Karpas-422 (cell line): ENCODE results near the gene HIP1R. TPM values are rescaled to one million over a fixed set of nuclear protein-coding genes. Genes with fewer than 3 reads are reported as not detected.

Experiments
- DNase-seq: peaks from one replicate; pipeline ENCODE4 v3.0.0-alpha.2; 2015
- H2AFZ ChIP-seq: fragments of 200-600 bp; sonication (generic); 2 replicates; pipeline ENCODE4 v1.6.1; 2014; ENCODE audit warnings: antibody characterized with exemption, low read length, mixed read lengths
- H3K27ac ChIP-seq: fragments of 200-600 bp; sonication (generic); 2 replicates; pipeline ENCODE4 v1.5.1; 2014; ENCODE audit warnings: mild to moderate bottlenecking, low read length, moderate library complexity
- H3K27me3 ChIP-seq: fragments of 200-600 bp; sonication (generic); 2 replicates; pipeline ENCODE4 v1.6.1; 2014; ENCODE audit warnings: low read length, mixed read lengths
- H3K36me3 ChIP-seq: fragments of 200-600 bp; sonication (generic); 2 replicates; pipeline ENCODE4 v1.6.1; 2014; ENCODE audit warnings: low read length, mixed read lengths; ENCODE audit not compliant: insufficient read depth
- H3K4me1 ChIP-seq: fragments of 200-600 bp; sonication (generic); 2 replicates; pipeline ENCODE4 v1.6.1; 2014; ENCODE audit warnings: mild to moderate bottlenecking, low read length, mixed read lengths
- H3K4me2 ChIP-seq: fragments of 200-600 bp; sonication (generic); 2 replicates; pipeline ENCODE4 v1.6.1; 2014; ENCODE audit warnings: low read length, low read depth, mild to moderate bottlenecking; ENCODE audit not compliant: poor library complexity, severe bottlenecking
- H3K4me3 ChIP-seq: fragments of 200-600 bp; sonication (generic); 2 replicates; pipeline ENCODE4 v1.5.1; 2014; ENCODE audit warnings: mild to moderate bottlenecking, antibody characterized with exemption, low read length, mixed read lengths
- H3K79me2 ChIP-seq: fragments of 200-600 bp; sonication (generic); 2 replicates; pipeline ENCODE4 v1.6.1; 2014; ENCODE audit warnings: mild to moderate bottlenecking, low read length, mixed read lengths
- H3K9ac ChIP-seq: fragments of 200-600 bp; sonication (generic); 2 replicates; pipeline ENCODE4 v1.6.0; 2014; ENCODE audit warnings: low read length
- H3K9me2 ChIP-seq: fragments of 200-600 bp; sonication (generic), shearing (Covaris generic); replicated peaks from 2 replicates; pipeline ENCODE4 v1.6.0; 2014; ENCODE audit warnings: mild to moderate bottlenecking, low read length, moderate library complexity; ENCODE audit not compliant: insufficient read depth
- H3K9me3 ChIP-seq: fragments of 300-700, 200-600 bp; sonication (generic); 2 replicates; pipeline ENCODE4 v1.6.1; 2014; ENCODE audit warnings: low read length, mixed read lengths
- H4K20me1 ChIP-seq: fragments of 200-600 bp; sonication (generic); 2 replicates; pipeline ENCODE4 v1.6.1; 2014; ENCODE audit warnings: mild to moderate bottlenecking, antibody characterized with exemption, low read length, low read depth; ENCODE audit not compliant: insufficient read depth
- total RNA-seq: library from RNA; depleted of rRNA; stranded (reverse); fragments of >200 nt; shearing (Covaris generic); gene quantifications from 2 replicates; pipeline ENCODE4 v1.2.3, GENCODE V29; 2014; ENCODE audit warnings: low replicate concordance

The HIP1R gene
- total RNA-seq, 1 experiment from 2014 or later: 19.4 TPM

DNA sequence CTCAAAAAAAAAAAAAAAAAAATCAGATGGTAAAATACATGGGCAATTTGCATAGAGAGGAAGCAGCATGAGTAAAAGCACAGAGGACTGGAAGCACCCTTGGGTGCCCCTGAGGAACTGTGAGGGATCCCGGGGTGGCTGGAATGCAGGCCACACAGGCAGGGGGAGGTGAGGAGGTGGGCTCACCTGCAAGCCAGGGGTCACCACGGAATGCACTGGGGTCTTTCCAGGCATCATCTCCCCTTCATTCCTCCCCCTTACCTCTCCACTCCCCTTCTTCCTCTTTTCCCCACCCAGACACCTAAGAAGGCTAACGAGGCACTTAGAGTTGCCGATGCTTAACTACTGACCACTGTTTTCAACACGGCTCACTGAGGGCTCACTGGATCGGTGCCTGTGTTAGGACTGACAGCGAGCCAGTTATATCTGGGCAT is 14.4 kb upstream of the HIP1R start:
- no peaks in the 10 kb centered on the region for H3K9me2 ChIP-seq
- H3K79me2 ChIP-seq: no peaks in the 10 kb centered on the region
- no peak overlapping the region for H3K27ac ChIP-seq
- H3K27me3 ChIP-seq: no peaks in the 10 kb centered on the region
- peak overlapping the region; percentile 47; the same call in 1 of the 2 replicates for H2AFZ ChIP-seq
- H4K20me1 ChIP-seq: no peaks in the 10 kb centered on the region
- peak overlapping the region; percentile 59 for H3K4me2 ChIP-seq
- peak overlapping the region; percentile 42; the same call in 1 of the 2 replicates for H3K4me3 ChIP-seq
- no peaks in the 10 kb centered on the region for H3K36me3 ChIP-seq
- DNase-seq: peak; percentile 75
- peak overlapping the region; percentile 36; the same call in 1 of the 2 replicates for H3K9ac ChIP-seq
- H3K9me3 ChIP-seq: no peaks in the 10 kb centered on the region
- H3K4me1 ChIP-seq: peaks cover 33% of the 10 kb centered on the region

DNA sequence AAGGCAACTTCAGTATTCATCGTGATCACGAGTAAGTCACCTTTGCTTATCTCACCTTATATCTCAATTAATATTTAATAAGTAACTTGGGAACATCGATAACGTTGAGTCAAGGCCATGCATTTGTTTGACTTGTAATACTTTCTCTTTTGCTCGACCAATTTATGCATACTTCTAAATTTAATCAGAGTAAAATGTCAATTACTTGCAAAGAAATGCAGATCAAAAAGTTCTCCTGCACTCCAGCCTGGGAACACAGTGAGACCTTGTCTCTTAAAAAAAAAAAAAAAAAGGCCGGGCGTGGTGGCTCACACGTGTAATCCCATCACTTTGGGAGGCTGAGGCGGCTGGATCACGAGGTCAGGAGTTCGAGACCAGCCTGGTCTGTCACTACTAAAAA is 11.8 kb upstream of the HIP1R start:
- Histone ChIP-seq H3K27me3 (no peaks in the 10 kb centered on the region), H3K79me2 (no peaks in the 10 kb centered on the region), H3K4me2 (no peak overlapping the region), H3K4me3 (no peak overlapping the region), H3K9me2 (no peaks in the 10 kb centered on the region), H3K4me1 (peaks cover 52% of the 10 kb centered on the region), H3K9me3 (no peaks in the 10 kb centered on the region), H3K27ac (no peak overlapping the region), H4K20me1 (no peaks in the 10 kb centered on the region), H3K9ac (no peak overlapping the region), H3K36me3 (no peaks in the 10 kb centered on the region), H2AFZ (no peak overlapping the region)
- DNase-seq: no peak

DNA sequence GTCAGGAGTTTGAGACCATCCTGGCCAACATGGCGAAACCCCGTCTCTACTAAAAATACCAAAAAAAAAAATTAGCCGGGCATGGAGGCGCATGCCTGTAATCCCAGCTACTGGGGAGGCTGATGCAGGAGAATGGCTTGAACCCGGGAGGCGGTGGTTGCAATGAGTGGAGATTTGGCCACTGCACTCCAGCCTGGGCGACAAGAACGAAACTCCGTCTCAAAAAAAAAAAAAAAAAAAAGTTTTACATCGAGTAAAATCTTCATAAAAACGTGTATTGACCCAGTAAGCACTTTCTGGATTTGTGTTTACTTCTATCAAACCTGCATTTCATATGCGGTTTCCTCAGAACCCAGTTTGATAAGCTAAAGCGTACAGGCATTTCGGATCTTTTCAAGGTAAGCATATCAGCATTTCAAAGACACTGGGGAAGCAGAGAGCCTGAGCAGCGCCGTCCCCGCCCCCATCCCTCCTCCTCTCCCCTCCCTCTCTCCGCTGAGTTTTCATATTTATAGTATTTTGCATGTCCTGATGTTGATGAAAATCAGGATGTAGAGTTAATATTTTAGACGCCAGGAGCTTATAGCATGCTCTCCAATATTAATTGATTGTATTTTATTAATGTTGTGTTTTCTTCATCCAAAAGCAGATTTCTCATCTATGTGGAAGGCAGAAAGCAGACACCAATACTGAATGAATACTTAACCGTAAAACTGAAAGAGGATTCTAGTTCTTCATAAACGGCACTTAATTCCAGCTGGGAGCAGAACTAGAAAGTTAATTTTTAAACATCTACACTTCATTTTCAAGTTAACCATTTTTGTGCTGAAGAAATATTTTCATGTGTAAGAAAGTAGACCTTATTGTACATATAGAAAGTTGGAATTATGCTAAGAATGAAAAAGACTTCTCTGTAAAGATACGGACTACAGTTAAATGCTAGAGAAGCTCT is 9.2 kb upstream of the HIP1R start:
- peak overlapping the region; percentile 35 for H3K4me3 ChIP-seq
- H3K27ac ChIP-seq: no peak overlapping the region; the same call in 1 of the 2 replicates
- H3K36me3 ChIP-seq: no peaks in the 10 kb centered on the region
- H3K9me3 ChIP-seq: no peaks in the 10 kb centered on the region
- H3K4me1 ChIP-seq: peaks cover 42% of the 10 kb centered on the region
- no peaks in the 10 kb centered on the region for H3K9me2 ChIP-seq
- peak; percentile 58 for DNase-seq
- H2AFZ ChIP-seq: peak overlapping the region; percentile 44
- H3K27me3 ChIP-seq: no peaks in the 10 kb centered on the region
- no peaks in the 10 kb centered on the region for H3K79me2 ChIP-seq
- peak overlapping the region; percentile 19 for H3K9ac ChIP-seq
- peak overlapping the region; percentile 59 for H3K4me2 ChIP-seq
- no peaks in the 10 kb centered on the region for H4K20me1 ChIP-seq

DNA sequence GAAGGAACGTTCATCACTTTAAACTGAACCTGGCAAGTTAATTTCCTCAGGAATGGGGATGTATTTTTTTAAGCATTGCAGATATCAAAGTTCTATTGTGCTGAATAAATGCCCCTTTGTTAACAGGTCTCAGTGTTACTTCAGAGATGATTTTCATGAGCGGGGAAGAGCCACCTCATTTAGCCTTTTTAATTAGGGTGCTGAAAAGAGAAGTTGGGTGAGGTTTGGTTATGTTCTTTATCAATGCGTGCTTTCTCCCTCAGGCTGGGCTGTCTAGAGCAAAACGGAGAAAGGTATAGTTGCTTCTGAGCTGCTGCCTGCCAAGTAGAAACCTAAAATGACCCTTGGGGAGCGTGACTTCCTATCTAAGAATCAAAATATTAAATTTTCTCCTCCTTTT is 8.0 kb upstream of the HIP1R start:
- Histone ChIP-seq H3K4me1 (peaks cover 34% of the 10 kb centered on the region), H3K79me2 (no peaks in the 10 kb centered on the region), H3K36me3 (no peaks in the 10 kb centered on the region), H3K4me2 (peak overlapping the region; percentile 59), H4K20me1 (no peaks in the 10 kb centered on the region), H3K9ac (peak overlapping the region; percentile 25; the same call in 1 of the 2 replicates), H3K9me2 (no peaks in the 10 kb centered on the region), H3K27ac (peak overlapping the region; percentile 30; the same call in 1 of the 2 replicates), H2AFZ (peak overlapping the region; percentile 58; the same call in 1 of the 2 replicates), H3K4me3 (peak overlapping the region; percentile 33; the same call in 1 of the 2 replicates), H3K27me3 (no peaks in the 10 kb centered on the region), H3K9me3 (no peaks in the 10 kb centered on the region)
- peak; percentile 45 for DNase-seq

DNA sequence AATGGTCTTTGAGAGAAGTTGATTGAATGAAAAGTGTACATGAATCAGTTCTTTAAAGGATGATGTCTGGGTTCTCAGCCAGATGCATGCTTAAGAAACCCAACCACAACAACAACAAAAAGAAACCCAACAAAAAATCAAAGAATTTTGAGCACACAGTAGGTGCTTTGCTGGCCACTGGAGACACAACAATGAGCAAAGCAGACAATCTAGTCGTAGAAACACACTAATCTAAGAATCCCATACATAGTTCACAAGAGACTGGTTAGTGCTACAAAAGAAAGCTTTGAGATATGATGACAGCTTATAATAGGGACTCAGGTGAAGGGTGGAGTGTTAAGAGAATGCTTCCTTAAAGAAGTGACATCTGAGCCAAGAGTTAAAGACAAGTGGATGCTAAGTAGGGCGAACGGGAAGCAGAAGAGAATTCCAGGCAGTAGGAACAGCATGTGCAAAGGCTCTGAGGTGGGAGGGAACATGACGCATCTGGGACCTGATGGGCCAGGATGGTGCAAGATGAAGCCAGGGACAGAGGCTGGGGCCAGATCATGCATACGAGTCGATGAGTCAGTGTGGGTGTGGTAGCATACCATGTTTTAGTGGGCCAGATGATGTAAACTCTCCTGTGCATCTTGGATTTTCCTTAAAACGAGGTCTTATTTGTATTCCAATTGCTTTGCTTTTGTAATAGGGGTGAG is 4.6 kb upstream of the HIP1R start:
- Histone ChIP-seq H3K27me3 (no peaks in the 10 kb centered on the region), H3K4me3 (no peak overlapping the region), H3K27ac (no peak overlapping the region), H2AFZ (no peak overlapping the region), H3K4me1 (peaks cover 28% of the 10 kb centered on the region), H3K9me3 (no peaks in the 10 kb centered on the region), H3K4me2 (no peak overlapping the region), H3K79me2 (no peaks in the 10 kb centered on the region), H3K9me2 (no peaks in the 10 kb centered on the region), H3K9ac (no peak overlapping the region), H4K20me1 (no peaks in the 10 kb centered on the region), H3K36me3 (no peaks in the 10 kb centered on the region)
- no peak for DNase-seq

DNA sequence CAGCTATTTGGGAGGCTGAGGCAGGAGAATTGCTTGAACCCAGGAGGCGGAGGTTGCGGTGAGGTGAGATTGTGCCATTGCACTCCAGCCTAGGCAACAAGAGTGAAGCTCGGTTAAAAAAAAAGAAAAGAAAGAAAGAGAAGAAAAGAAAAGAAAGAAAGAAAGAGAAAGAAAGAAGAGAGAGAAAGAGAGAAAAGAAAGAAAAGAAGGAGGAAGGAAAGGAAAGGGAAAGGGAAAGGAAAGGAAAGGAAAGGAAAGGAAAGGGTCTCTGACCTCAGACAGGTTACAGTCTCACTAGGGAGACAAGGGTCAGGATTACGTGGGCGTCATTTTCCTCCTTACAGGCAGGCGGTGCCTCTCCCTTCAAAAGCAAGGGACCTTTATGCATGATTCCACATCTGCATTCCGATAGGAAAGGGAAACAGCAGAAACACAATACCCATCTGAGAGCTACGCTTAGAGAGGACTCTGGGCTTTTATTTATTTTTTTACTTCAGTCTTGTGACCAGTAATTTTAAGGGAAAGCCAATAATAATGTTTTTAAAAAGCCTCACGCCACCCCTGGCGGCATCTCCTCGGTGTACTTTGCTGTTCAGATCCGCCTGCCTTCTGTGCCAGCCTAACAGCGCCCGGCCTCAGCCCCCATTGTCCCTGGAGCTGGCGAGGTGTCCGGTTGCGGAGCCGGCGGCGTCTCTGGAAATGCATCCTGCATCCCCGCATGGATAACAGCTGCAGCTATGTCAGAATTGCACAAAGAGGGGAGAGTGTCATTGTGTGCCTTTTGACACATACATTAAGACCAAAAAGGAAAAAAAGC is 945 bp upstream of the HIP1R start:
- H3K36me3 ChIP-seq: no peaks in the 10 kb centered on the region
- peaks cover 14% of the 10 kb centered on the region for H4K20me1 ChIP-seq
- H3K4me3 ChIP-seq: peak overlapping the region; percentile 60
- H3K9ac ChIP-seq: peak overlapping the region; percentile 52
- H3K79me2 ChIP-seq: no peaks in the 10 kb centered on the region
- H3K4me2 ChIP-seq: peak overlapping the region; percentile 66
- H2AFZ ChIP-seq: peak overlapping the region; percentile 72
- no peak overlapping the region for H3K27ac ChIP-seq
- H3K9me3 ChIP-seq: no peaks in the 10 kb centered on the region
- H3K4me1 ChIP-seq: peaks cover 30% of the 10 kb centered on the region
- H3K9me2 ChIP-seq: no peaks in the 10 kb centered on the region
- DNase-seq: peak; percentile 55
- H3K27me3 ChIP-seq: no peaks in the 10 kb centered on the region

DNA sequence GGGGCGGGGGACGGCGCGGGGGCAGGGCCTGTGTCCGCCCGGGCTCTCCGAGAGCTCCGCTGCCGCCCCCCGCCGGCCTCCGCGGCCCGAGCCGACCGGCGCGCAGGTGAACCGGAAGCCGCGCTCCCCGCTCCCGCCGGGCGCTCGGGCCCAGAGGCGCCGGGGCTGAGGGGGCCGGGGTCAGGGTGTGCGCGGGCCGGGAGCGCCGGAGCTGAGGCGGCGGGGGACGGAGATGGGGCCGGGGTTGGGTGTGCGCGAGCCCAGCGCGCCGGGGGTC is 431 bp downstream of the HIP1R start:
- H3K4me2 ChIP-seq: peak overlapping the region; percentile 99
- peaks cover 30% of the 10 kb centered on the region for H3K4me1 ChIP-seq
- H3K79me2 ChIP-seq: no peaks in the 10 kb centered on the region
- peak overlapping the region; percentile 24; the same call in 1 of the 2 replicates for H2AFZ ChIP-seq
- DNase-seq: peak; percentile 64
- H3K27ac ChIP-seq: no peak overlapping the region
- no peaks in the 10 kb centered on the region for H3K9me3 ChIP-seq
- no peaks in the 10 kb centered on the region for H3K9me2 ChIP-seq
- H3K27me3 ChIP-seq: no peaks in the 10 kb centered on the region
- peak overlapping the region; percentile 82 for H3K4me3 ChIP-seq
- H3K36me3 ChIP-seq: no peaks in the 10 kb centered on the region
- peak overlapping the region; percentile 73 for H3K9ac ChIP-seq
- peaks cover 22% of the 10 kb centered on the region for H4K20me1 ChIP-seq
